Hepatocyte (in vitro differentiated cells): ENCODE results near the gene ICA1. TPM values are rescaled to one million over a fixed set of nuclear protein-coding genes. Genes with fewer than 3 reads are reported as not detected.

Source experiments
- DNase-seq: peaks from one replicate; pipeline ENCODE4 v3.0.0-alpha.2; 2016; ENCODE audit warnings: low spot score
- H2AFZ ChIP-seq: fragments of 200-600 bp; sonication (generic); 2 replicates; pipeline ENCODE4 v1.6.0; 2016; ENCODE audit warnings: antibody characterized with exemption, mild to moderate bottlenecking
- H3K27ac ChIP-seq: fragments of 200-600 bp; sonication (generic); 2 replicates; pipeline ENCODE4 v1.5.1; 2016; ENCODE audit warnings: mild to moderate bottlenecking
- H3K27me3 ChIP-seq: fragments of 200-600 bp; sonication (generic); 2 replicates; pipeline ENCODE4 v1.6.1; 2016
- H3K36me3 ChIP-seq: fragments of 200-600 bp; sonication (generic); replicated peaks from 2 replicates; pipeline ENCODE4 v1.5.1; 2016; ENCODE audit warnings: low read depth; ENCODE audit not compliant: insufficient read depth
- H3K4me1 ChIP-seq: fragments of 200-600 bp; sonication (generic); 2 replicates; pipeline ENCODE4 v1.5.1; 2016; ENCODE audit warnings: mild to moderate bottlenecking, moderate library complexity; ENCODE audit not compliant: insufficient read depth
- H3K4me2 ChIP-seq: fragments of 200-600 bp; sonication (generic); 2 replicates; pipeline ENCODE4 v1.6.0; 2016
- H3K4me3 ChIP-seq: fragments of 200-600 bp; sonication (generic); 2 replicates; pipeline ENCODE4 v1.5.1; 2016; ENCODE audit warnings: mild to moderate bottlenecking
- H3K79me2 ChIP-seq: fragments of 200-600 bp; sonication (generic); 2 replicates; pipeline ENCODE4 v1.6.0; 2017; ENCODE audit warnings: mild to moderate bottlenecking
- H3K9me2 ChIP-seq: fragments of 200-600 bp; sonication (generic); replicated peaks from 2 replicates; pipeline ENCODE4 v1.6.0; 2017; ENCODE audit warnings: mild to moderate bottlenecking; ENCODE audit not compliant: insufficient read depth
- H3K9me3 ChIP-seq: fragments of 200-600 bp; sonication (generic); 2 replicates; pipeline ENCODE4 v1.5.1; 2016; ENCODE audit warnings: low read depth, mild to moderate bottlenecking
- H4K20me1 ChIP-seq: fragments of 200-600 bp; sonication (generic); 2 replicates; pipeline ENCODE4 v1.6.0; 2016; ENCODE audit warnings: mild to moderate bottlenecking; ENCODE audit not compliant: insufficient read depth, poor library complexity, severe bottlenecking
- EZH2 ChIP-seq: fragments of 200-600 bp; sonication (generic); IDR thresholded peaks from 2 replicates; pipeline ENCODE4 v1.6.1; 2016; ENCODE audit warnings: antibody characterized with exemption, mild to moderate bottlenecking, borderline replicate concordance
- EZH2phosphoT487 ChIP-seq: fragments of 200-600 bp; sonication (generic); IDR thresholded peaks from one replicate; pipeline ENCODE4 v1.6.1; 2018; ENCODE audit warnings: antibody characterized with exemption, mild to moderate bottlenecking, low read depth, moderate library complexity; ENCODE audit not compliant: unreplicated experiment, severe bottlenecking
- WGBS: methylation state at CpG from one replicate; pipeline ENCODE4 v1.1.6; 2016; ENCODE audit warnings: low lambda C conversion rate; ENCODE audit errors: missing lambda C conversion rate; 5-methylcytosine and 5-hydroxymethylcytosine counted together
- polyA plus RNA-seq: library from polyadenylated mRNA; unstranded; fragments of >200 nt; fragmentation: Nextera tagmentation; extraction: Ambion mirVana; gene quantifications from 2 replicates; pipeline ENCODE4 v1.2.1, GENCODE V29; 2016
- total RNA-seq: library from RNA; depleted of rRNA; stranded (reverse); fragments of >200 nt; gene quantifications from 2 replicates; pipeline ENCODE4 v1.2.3, GENCODE V29; 2014
- TF ChIP-seq, protein P1 (sequence below): fragments of 200-600 bp; sonication (generic); IDR thresholded peaks from 2 replicates; pipeline ENCODE4 v1.5.1; 2016; ENCODE audit warnings: antibody characterized with exemption, mild to moderate bottlenecking; ENCODE audit not compliant: poor library complexity

The ICA1 gene
- total and polyA plus RNA-seq, 2 experiments from 2014 or later = 32.9 to 40.1 TPM

DNA sequence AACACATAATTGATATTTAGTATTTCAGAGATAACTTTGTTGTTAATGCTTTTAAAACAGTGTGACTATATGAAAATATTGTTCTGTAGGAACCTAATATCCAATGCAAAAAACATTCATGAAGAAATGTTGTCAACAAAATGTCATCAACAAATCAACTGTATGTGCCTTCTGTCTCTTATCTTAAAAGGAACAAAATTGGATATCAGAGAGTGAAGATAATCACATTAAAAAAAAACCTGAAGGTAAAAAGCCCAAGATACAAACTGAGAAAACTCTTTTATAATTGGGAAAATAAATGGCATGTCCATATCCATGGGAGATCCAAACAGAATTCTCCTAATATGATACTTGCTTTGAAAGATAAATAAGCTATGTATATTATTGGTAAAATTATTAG lies 33.9 kb downstream of the ICA1 start:
- Histone ChIP-seq H3K9me3 (no peaks in the 10 kb centered on the region), H3K4me3 (no peak overlapping the region), H3K79me2 (no peaks in the 10 kb centered on the region), H3K9me2 (no peaks in the 10 kb centered on the region), H3K27ac (no peak overlapping the region), H4K20me1 (no peaks in the 10 kb centered on the region), H3K4me2 (no peak overlapping the region), H3K27me3 (no peaks in the 10 kb centered on the region), H3K36me3 (no peaks in the 10 kb centered on the region), H3K4me1 (no peaks in the 10 kb centered on the region), H2AFZ (no peak overlapping the region)
- DNase-seq = no peak
- TF ChIP-seq, protein P1, sequence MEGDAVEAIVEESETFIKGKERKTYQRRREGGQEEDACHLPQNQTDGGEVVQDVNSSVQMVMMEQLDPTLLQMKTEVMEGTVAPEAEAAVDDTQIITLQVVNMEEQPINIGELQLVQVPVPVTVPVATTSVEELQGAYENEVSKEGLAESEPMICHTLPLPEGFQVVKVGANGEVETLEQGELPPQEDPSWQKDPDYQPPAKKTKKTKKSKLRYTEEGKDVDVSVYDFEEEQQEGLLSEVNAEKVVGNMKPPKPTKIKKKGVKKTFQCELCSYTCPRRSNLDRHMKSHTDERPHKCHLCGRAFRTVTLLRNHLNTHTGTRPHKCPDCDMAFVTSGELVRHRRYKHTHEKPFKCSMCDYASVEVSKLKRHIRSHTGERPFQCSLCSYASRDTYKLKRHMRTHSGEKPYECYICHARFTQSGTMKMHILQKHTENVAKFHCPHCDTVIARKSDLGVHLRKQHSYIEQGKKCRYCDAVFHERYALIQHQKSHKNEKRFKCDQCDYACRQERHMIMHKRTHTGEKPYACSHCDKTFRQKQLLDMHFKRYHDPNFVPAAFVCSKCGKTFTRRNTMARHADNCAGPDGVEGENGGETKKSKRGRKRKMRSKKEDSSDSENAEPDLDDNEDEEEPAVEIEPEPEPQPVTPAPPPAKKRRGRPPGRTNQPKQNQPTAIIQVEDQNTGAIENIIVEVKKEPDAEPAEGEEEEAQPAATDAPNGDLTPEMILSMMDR = no peak
- TF ChIP-seq EZH2phosphoT487 = no peak
- no peak for TF ChIP-seq EZH2

DNA sequence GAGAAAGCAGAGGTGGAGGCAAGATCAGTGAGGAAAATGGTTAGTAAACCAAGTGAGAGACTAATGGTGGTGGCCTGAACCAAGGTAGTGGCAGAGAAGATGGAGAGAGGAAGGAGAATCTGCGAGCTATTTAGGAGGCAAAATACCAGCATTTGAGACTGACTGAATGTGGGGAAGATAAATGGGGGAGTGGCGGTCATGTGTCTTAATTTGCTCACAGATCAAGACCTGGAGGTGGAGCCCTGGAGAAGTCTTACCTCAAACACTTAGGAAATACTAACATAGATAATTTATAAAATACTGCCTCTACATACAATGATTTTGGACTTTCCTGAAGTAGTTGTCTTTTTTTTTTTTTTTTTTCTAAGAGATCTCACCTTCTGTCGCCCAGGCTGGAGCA lies 34.7 kb downstream of the ICA1 start:
- no peak overlapping the region for H3K4me3 ChIP-seq
- no peaks in the 10 kb centered on the region for H3K9me2 ChIP-seq
- TF ChIP-seq EZH2phosphoT487 (no peak), EZH2 (no peak)
- TF ChIP-seq, protein P1 = no peak
- no peaks in the 10 kb centered on the region for H3K9me3 ChIP-seq
- DNase-seq = no peak
- H3K4me1 ChIP-seq = no peaks in the 10 kb centered on the region
- no peaks in the 10 kb centered on the region for H4K20me1 ChIP-seq
- no peak overlapping the region for H2AFZ ChIP-seq
- no peaks in the 10 kb centered on the region for H3K79me2 ChIP-seq
- H3K4me2 ChIP-seq = no peak overlapping the region
- WGBS = 99% methylated on average over 3 of the region's 3 CpGs
- H3K27me3 ChIP-seq = no peaks in the 10 kb centered on the region
- H3K36me3 ChIP-seq = no peaks in the 10 kb centered on the region
- H3K27ac ChIP-seq = no peak overlapping the region

DNA sequence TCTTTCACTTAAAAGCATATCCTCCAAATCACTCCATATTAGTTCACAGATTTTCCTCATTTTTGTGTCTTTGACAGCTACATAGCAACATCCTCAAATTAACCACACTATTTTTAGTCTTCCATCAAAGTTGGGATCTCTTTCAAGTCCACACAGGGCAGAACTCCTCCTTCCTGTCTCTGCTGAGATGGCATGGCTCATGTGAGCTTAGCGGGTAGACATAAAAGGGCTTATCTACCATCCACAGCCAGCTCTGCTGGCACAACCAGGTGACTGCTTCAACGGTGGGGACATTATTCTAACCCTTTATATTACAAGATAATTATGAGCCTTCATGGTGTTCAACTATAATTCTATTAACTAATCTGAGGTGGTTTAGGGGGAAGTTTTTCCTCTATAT lies 35.5 kb downstream of the ICA1 start:
- no peaks in the 10 kb centered on the region for H3K27me3 ChIP-seq
- no peaks in the 10 kb centered on the region for H3K79me2 ChIP-seq
- H3K27ac ChIP-seq = no peak overlapping the region
- H3K36me3 ChIP-seq = no peaks in the 10 kb centered on the region
- no peaks in the 10 kb centered on the region for H4K20me1 ChIP-seq
- H3K4me2 ChIP-seq = no peak overlapping the region
- DNase-seq = no peak
- no peak overlapping the region for H3K4me3 ChIP-seq
- no peaks in the 10 kb centered on the region for H3K4me1 ChIP-seq
- TF ChIP-seq, protein P1 = no peak
- TF ChIP-seq EZH2phosphoT487 (no peak), EZH2 (no peak)
- H3K9me3 ChIP-seq = no peaks in the 10 kb centered on the region
- WGBS = 66% methylated on average over 2 of the region's 2 CpGs
- no peaks in the 10 kb centered on the region for H3K9me2 ChIP-seq
- H2AFZ ChIP-seq = no peak overlapping the region

DNA sequence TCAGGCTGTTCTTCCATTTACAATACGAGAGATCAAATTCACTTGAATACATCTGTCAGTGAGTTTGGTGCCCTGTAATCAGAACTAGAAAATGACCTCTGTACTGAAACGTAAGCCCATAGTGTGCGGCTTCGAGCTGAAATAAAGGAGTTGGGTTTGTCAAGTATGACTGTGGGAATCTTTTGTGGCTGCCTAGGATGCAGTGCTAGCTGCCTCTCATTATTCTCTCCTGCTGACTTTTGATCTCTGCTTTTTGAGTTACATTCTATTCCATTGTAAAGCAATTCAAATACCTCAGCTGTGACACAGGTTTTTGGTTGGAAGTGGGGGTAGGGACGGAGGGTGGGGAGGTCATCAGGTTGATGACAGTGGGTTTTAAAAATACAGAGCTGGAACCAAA lies 40.4 kb downstream of the ICA1 start:
- no peaks in the 10 kb centered on the region for H3K9me2 ChIP-seq
- TF ChIP-seq EZH2 (no peak), EZH2phosphoT487 (no peak)
- TF ChIP-seq, protein P1 = no peak
- no peaks in the 10 kb centered on the region for H3K4me1 ChIP-seq
- 72% methylated on average over 5 of the region's 5 CpGs for WGBS
- H3K79me2 ChIP-seq = no peaks in the 10 kb centered on the region
- no peak overlapping the region for H3K27ac ChIP-seq
- no peak overlapping the region for H2AFZ ChIP-seq
- H3K27me3 ChIP-seq = no peaks in the 10 kb centered on the region
- no peak overlapping the region for H3K4me3 ChIP-seq
- no peaks in the 10 kb centered on the region for H3K36me3 ChIP-seq
- DNase-seq = no peak
- no peak overlapping the region for H3K4me2 ChIP-seq
- no peaks in the 10 kb centered on the region for H3K9me3 ChIP-seq
- no peaks in the 10 kb centered on the region for H4K20me1 ChIP-seq
